ENCODE results near the gene UEVLD.
A peak's percentile ranks its signal among the peaks of the same experiment; 100 is the strongest.

UEVLD gene

DNA sequence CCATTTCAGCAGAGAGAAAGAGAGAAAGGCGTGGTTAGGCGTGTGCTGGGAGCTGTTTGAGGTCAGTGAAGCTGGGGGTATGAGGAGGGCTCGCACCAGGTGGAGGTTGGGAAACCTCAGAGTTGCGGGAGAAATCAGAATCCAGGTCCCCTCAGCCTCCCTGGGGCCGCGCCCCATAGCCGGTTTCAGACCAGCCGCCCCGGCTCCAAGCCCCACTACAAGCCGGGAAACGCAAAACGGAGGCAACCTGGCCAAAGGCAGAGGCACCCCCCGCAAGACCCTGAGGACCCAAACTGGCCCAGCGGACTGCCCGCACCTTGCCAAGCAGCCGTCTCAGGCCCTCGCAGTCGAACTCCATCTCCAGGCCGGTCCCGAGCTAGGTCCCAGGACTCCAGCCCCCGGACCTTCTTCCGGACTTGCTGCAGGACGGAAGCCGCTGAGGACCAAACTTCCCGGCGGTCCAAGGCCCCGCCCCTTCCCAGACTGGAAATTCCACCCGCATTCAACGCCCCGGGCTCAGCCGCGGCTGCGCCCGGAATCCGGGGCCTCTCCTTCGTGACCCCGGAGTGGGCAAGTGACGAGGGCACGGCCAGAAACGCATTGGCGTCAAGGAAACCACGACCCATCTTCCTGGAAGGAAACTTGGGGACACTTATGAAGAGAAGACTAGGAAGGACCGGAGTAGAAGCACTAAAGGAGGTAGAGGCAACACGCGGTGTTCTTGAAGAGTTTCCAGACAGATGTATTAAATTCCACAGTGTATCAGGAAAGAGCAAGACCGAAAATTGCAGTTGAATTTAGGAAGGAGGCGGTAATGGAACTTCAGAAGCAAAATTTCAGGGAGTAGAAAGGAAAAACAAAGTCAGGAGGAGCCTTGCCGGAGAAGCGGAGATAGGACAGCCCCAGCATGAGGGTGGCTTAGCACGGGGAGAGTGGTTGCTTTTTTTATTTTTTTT is at the start of gene UEVLD:
Gene UEVLD (minus strand): TSS at position 438 of the 956 bp plus-strand sequence. CDS start 80 bp downstream, at position 358.
- H3K27ac ChIP-seq, result peak within 1 kb of the TSS; percentile 63
- peak; percentile 41 for DNase-seq (ENCODE audit: low read depth, low spot score)

DNA sequence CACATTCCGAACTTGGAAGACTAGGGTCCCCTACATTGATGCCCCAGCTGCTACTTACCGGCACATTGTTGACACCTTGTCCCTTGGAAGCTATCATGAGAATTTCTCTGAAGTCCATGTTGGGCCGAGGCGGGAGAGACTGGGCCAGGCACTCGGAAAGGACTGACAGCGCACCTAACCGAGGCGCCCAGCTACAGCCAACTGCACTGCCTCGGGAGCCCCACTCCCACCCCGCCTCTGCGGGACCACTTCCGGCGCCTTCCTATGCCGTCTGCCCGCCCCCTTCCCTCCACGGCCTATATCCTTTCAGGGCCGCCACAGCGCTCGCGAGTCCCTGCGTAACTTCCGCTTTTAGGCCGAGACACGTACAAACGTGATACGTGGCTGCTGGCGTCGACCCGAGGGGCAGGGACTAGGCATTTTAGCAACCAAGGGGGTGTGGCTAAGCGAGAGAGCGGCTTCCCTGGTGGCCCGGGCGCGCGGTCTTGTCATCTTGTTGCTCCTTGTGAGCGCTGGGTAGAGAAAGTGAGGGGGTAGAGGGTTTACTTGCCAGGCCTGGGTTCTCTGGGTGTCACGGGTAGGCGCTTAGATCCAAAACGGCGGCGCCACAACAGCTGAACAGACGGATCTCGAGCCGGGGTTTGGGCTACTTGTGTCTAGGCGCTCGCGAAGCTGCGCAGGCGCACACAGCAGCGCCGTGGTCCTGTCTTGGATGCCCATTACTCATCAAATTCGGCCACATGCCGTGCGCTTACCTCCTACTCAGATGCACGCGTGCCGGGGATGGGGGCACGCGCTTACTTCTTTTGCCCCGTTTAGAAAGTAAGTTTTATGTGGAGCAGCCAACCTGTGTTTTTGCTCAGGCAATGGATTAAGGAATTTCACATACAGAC is 45.9 kb upstream of the UEVLD start, which contains the start of gene SPTY2D1:
Gene SPTY2D1 (minus strand): TSS at position 203 of the 893 bp plus-strand sequence. CDS start 85 bp downstream, at position 118.
- peak within 1 kb of the TSS; percentile 75 for H3K27ac ChIP-seq
- DNase-seq (ENCODE audit: low read depth, low spot score), result peak; percentile 96

- peak overlapping the region; percentile 75 for H3K27ac ChIP-seq
- DNase-seq (ENCODE audit: low read depth, low spot score), result no peak
Measured at GRCh38 chr11:18633256-18634139, 45.0 kb upstream of the UEVLD start.

GRCh38 chr11:18632841-18633240 is 44.3 kb upstream of the UEVLD start:
- no peak overlapping the region for H3K27ac ChIP-seq
- no peak for DNase-seq (ENCODE audit: low read depth, low spot score)

DNA sequence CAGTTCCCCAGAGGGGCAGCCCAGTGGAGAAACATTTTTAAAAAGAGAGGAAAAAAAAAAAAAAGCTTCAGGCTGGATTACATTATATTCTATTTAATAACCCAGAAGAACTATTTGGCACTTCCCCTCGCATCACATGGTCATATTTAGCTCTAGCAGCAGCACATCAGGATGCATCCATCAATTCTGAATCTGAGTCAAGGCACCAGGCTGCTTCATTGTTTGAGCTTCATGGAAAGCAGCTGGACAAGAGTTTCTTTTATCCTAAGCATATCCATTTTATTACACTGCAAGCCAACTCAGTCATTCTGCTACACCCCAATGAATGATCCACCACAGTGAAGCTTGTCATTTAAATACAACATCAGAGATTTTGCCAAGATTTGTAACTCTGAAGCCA is 35.6 kb upstream of the UEVLD start:
- H3K27ac ChIP-seq, result no peak overlapping the region
- no peak for DNase-seq (ENCODE audit: low read depth, low spot score)

GRCh38 chr11:18623707-18624106 is 35.2 kb upstream of the UEVLD start:
- no peak for DNase-seq (ENCODE audit: low read depth, low spot score)
- no peak overlapping the region for H3K27ac ChIP-seq

GRCh38 chr11:18618342-18619025 is 29.9 kb upstream of the UEVLD start:
- no peak for DNase-seq (ENCODE audit: low read depth, low spot score)
- no peak overlapping the region for H3K27ac ChIP-seq

GRCh38 chr11:18617688-18618341 is 29.3 kb upstream of the UEVLD start:
- no peak overlapping the region for H3K27ac ChIP-seq
- no peak for DNase-seq (ENCODE audit: low read depth, low spot score)

DNA sequence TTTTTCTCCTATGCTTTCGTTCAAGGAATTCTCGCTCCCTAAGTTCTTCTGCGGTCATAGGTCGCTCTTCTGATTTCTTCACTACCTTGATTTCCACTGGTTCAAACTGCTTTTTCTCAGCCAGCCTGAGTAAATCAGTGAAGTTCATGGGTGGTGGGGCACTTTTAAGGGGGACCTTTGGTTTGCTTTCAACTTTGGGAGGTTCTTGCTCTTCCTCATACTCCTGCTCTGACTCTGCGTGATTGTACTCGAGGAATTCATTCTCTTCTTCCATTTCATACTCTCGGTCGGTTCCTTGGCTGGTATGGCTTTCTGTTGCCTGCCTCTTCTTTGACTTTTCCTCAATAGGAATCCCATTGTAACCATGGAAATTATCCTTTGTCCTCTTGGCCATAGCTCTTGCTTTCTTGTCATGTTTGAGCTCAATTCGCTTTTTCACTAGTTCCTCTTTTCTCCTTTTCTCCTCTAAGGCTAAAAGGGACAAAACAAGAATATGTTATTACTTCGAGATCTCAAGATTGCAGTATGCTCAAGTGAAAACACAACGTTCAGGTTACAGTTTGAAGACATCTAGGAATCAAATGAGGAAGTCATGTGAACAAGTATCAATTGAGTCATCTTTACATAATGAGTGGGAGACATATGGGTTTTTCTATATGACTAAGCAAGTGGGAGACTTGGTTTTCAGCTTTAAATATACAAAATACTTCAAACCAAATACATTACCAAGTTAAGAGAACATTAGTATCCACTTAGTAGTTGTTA is 27.3 kb upstream of the UEVLD start:
- no peak overlapping the region for H3K27ac ChIP-seq
- DNase-seq (ENCODE audit: low read depth, low spot score), result no peak

- H3K27ac ChIP-seq, result no peak overlapping the region
- no peak for DNase-seq (ENCODE audit: low read depth, low spot score)
Measured at GRCh38 chr11:18614667-18615066, 26.1 kb upstream of the UEVLD start.

- H3K27ac ChIP-seq, result no peak overlapping the region
- DNase-seq (ENCODE audit: low read depth, low spot score), result no peak
Measured at GRCh38 chr11:18612394-18612793, 23.9 kb upstream of the UEVLD start.

- DNase-seq (ENCODE audit: low read depth, low spot score), result no peak
- no peak overlapping the region for H3K27ac ChIP-seq
Measured at GRCh38 chr11:18611196-18611595, 22.7 kb upstream of the UEVLD start.

DNA sequence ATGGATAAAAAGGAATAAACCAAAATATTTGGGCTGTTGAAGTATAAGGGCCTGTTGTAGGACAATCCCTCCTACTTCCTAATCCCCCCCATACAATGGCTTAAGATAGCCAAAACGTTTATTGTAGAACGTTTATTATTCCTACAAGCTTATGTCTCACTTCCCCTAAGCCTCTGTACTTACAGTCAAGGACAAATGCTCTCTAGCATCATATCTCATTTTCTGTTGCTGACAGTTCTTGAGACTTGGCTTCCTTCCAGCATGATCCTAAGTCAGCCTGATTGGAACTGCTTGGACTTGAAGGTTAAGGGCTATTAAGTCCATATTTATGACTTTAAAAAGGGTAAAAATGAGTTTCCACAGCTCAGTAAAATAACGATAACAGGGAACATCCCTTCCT is 19.8 kb upstream of the UEVLD start:
- H3K27ac ChIP-seq, result no peak overlapping the region
- no peak for DNase-seq (ENCODE audit: low read depth, low spot score)

- H3K27ac ChIP-seq, result no peak overlapping the region
- DNase-seq (ENCODE audit: low read depth, low spot score), result no peak
Measured at GRCh38 chr11:18600915-18601569, 12.5 kb upstream of the UEVLD start.

DNA sequence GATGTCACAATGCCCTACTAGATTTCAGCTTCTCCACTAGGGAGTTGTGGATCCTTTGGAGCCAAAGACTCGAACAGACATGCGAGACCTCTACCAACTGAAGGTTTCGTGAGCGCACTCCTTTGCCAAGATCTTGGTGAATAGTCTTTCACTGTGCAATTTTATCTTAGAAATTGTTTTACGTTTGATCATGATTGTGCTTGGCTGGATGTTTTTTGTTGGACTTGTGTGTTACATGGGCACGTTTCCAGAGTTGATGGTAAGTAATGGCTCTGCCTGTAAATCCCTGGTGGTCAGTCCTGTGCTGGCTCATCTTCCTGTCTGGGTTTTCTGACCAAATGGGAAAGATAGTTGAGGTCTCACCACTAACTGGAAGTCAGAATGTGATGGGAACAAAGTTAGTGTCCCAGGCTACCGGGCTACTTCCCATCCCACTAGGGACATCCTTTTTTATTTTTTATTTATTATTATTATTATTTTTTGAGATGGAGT is 11.3 kb upstream of the UEVLD start, which contains the start of gene MISFA:
Gene MISFA (plus strand): TSS at position 51 of the 492 bp plus-strand sequence. CDS start 140 bp downstream, at position 191.
- no peak for DNase-seq (ENCODE audit: low read depth, low spot score)
- no peak within 1 kb of the TSS for H3K27ac ChIP-seq

GRCh38 chr11:18594999-18595749 is 6.6 kb upstream of the UEVLD start:
- peak overlapping the region; percentile 34 for H3K27ac ChIP-seq
- DNase-seq (ENCODE audit: low read depth, low spot score), result peak; percentile 63

All from epithelial cell of prostate (primary cell).